LNCAP (cell line): Measurements from ENCODE around the gene ATXN7.

ENCODE experiments used
- CTCF ChIP-seq: fragments of 450-650 bp; IDR thresholded peaks from 2 replicates; pipeline ENCODE4 v1.5.1; 2017; ENCODE audit warnings: mild to moderate bottlenecking

The ATXN7 gene

GRCh38 chr3:63972987-63973386, 109.3 kb downstream of the ATXN7 start:
- no peak for TF ChIP-seq CTCF

- no peak for TF ChIP-seq CTCF
Measured at GRCh38 chr3:63973406-63973805, 109.7 kb downstream of the ATXN7 start.

- no peak for TF ChIP-seq CTCF
Measured at GRCh38 chr3:63974451-63974850, 110.8 kb downstream of the ATXN7 start.

GRCh38 chr3:63975723-63976122, 112.1 kb downstream of the ATXN7 start:
- TF ChIP-seq CTCF = no peak

GRCh38 chr3:63976161-63976871, 112.6 kb downstream of the ATXN7 start:
- no peak for TF ChIP-seq CTCF

GRCh38 chr3:63976872-63977200, 113.2 kb downstream of the ATXN7 start:
- TF ChIP-seq CTCF = no peak

- TF ChIP-seq CTCF = no peak
Measured at GRCh38 chr3:63977893-63978292, 114.2 kb downstream of the ATXN7 start.
